DMS53 treated with DMSO at 0.1 percent for 48 hours (cell line): Measurements from ENCODE around the gene TEDC1.

Source experiments
- DNase-seq: peaks from one replicate; lab custom pipeline; 2025; ENCODE audit not compliant: unreplicated experiment; lab: John Stamatoyannopoulos, UW

Gene TEDC1

DNA sequence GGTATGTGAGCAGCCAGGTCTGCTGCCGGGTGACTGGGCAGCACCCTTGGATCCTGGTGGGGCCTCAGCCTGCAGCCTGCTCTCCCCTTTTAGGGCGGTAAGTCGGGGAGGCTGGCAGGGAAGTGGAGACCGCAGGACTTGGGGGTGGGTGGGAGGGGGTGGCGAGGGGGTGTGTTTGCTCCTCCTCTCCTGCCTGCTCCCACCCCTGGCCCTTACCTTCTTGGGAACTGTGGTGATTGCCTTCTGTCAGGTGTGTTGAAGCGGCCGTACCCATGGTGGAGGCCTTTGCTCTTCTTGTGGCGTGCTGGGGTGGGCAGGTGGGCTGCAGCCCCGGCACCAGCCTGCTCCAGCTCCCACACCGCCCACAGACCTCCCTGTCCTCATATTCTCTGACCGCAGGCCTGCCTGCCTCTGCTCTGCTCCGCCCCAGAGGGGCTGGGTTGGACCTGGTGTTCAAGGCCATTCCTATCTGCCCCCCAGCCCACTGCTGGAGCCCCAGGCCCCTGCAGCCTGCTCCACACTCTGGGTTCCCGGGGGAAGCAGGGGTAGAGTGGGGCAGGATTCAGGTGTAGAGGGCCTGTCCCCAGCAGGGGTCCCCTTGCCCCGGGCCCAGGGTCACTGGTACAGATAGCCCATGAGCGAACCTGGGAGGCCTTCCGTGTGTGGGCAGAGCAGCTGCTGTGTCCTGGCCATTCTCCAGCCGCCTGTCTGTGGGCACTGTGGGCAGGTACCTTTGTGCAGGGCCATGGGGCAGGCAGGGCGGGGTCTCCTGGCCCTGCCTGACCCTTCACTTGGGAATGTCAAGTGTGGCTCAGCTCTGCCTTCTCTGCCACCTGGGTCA lies 5.2 kb downstream of the TEDC1 start:
- no peak for DNase-seq

DNA sequence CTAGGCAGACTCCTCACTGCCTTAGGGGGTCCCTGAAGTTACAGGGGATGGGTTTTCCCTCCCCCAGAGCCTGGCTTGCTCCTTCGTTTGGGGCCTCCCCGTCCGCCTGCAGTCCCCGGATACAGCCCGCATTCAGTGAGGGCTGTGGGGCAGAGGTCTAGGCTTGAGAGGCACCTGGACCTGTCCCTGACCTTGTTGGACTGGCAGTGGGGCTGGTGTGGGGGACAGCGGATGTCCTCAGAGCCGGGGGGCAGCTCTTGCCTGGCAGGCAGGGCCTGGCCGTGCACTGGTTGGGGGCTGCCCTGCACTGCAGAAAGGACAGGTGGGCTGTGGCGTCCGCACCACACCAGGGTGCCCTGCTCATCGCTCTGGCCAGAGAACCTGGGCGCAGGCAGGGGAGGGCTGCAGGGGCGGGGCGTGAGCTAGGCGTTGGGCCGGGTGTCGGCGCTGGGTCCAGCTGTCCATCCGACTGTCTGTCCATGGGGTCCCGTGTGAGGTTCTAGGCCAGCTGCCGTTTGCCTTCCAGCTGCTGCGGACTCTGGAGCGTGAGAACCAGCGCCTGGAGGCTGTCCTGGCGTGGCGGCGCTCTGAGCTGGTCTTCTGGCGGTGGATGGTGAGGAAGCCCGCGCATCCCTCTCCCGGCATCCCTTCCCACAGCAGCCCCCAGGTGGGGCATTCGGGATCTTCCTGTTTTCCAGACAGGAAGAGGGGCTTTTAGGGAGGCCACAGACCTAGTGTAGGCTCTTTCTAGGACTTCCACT lies 6.0 kb downstream of the TEDC1 start:
- DNase-seq = no peak

DNA sequence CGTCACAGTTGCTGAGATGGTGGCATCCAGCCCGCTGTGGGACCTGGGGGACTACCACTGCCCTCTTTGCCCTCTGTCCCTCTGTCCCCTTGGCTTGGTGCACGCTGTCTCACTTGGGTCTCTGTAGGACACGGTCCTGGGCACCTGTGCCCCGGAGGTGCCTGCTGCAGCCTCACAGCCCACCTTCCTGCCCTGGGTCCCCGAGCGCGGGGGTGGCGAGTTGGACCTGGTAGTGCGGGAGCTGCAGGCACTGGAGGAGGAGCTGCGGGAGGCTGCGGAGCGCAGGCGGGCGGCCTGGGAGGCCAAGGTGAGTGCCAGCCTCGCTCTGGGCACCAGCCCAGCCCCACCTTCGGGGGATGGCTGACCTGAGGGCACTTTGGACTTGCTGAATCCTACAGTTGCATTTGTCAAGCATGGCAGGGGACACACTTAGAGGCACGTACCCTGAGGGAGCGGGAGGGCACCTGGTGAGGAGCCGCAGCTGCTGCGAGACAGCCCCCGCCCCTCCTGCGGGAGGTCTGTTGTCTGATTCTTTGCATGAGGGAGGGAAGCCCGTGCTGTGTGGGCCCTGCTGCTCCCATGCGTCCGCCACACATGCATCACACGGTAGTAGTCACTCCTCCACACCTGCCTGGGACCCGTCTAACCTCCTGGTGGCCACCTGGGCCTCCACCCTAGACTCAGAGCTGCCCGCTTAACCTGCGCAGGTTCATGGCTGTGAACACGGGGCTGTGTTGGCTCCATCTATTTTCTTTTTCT lies 6.8 kb downstream of the TEDC1 start:
- DNase-seq = no peak

DNA sequence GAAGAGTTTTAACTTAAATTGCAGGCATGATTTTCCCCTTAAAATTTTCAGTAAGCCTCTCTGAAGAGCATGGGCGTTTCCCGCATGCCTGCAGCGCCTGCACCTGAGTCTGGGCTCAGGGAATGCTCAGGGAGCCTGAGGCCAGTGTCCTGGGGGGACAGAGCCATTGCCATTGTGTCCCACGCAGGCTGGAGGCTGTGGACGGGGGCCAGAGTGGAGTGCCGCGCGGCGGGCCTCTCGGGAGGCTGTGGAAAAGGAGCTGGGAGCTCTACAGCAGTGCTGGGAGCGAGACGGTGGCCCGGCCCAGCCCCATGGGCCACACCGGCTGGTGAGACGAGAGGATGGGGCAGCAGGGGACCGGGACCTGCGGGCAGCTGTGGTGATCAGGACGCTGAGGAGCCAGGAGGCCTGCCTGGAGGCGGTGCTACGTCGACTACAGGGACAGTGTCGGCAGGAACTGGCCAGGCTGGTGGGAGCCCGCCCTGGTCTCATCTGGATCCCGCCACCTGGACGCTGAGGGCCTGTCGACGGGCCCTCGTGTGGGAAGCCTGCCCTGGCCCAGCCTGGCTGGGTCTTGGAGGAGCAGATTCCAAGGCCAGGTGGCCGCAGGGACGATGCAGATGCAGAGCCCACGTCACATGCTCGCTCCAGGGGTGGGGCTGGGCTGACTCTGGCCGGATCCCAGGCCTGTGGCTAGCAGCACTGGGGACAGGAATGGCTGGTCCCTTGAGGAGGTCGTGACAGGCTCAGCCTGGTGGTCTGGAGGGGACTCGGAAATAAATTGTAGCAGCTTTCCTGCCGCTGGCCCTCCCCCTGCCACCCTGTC lies 7.6 kb downstream of the TEDC1 start:
- DNase-seq = no peak

DNA sequence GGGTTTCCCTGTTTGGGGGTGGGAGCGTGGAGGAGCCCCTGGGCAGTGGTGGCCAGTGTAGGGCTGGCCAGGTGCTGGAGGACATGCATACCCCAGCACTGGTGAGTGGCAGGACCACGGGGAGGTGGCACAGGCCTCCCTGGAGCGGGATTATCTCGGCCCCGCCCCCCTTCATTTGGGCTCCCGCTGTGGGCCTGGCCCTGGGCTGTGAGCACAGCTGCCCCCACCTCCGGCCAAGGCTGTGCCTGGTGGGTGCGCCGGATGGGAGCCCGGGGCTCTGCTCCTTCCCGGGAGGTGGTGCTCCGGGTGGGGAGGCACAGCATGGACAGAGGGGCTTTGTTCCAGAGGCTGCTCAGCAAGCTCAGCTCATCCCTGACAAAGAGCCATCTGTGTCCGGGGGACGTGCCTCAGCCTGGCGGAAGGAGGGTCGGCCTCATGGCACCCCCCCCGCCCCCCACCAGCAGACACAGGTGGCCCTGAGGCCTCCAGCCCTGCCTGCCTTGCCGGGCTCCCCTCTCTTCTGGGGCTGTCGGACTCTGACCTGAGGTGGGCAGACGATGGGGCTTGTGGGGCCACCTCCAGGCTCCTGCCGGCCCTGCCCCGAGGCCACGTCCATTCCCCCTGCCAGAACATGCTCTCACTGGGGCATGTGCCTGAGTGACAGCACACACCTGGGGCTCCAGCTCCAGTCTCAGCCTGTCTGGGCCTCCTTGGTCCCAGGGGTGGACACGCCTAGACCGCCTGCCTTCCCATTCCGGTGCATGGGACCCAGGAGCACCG lies 8.4 kb downstream of the TEDC1 start:
- DNase-seq = no peak

DNA sequence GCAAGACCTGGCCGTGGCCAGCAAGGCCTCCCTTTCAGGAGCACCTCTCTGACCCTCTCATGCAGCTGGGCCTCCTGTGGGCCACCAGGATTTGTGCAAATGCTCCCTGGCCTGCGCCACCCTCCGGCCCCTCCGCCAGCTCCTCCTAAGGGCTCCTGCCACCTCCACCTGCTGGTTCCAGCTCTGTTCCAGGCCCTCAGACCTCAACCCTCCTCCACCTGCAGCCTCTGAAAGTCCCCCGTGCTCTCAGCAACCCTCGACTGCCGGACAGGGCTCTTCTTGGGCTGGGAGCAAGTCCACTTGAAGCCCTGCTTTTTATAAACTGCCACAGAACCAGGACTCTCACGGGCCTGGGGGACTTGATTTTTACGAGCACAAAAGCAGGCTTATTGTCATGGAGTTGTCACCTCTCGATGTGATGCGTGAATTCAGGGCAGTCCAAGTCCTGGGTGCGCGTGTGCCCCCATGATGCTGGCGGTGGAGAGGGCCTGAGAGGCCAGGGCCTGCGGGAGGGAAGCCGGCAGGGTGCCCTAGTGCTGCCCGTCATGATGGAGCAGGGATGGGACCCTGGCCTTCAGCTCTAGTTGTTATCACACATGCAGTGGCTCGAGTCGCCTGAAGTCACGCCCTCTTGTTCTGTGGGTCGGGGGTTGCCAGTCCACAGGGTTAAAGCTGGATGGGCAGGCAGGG lies 9.1 kb downstream of the TEDC1 start:
- no peak for DNase-seq

DNA sequence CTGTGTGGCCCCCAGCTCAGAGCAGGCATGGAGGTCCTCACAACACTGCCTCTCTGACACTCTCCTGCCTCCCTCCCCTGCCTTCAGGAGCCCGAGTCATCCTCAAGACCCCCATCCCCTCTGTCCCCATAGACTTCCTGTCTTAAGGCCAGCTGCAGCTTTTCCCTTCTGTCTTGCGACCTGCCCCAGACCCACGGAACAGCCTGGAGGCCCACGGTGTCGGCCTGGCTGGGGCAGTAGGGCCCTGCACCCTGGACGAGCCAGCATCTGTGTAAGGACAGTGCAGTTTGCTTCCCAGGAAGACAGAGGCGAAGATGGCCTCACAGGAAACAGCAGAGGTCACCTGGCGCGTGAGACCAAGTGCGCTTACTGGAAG lies 9.7 kb downstream of the TEDC1 start:
- DNase-seq = no peak

DNA sequence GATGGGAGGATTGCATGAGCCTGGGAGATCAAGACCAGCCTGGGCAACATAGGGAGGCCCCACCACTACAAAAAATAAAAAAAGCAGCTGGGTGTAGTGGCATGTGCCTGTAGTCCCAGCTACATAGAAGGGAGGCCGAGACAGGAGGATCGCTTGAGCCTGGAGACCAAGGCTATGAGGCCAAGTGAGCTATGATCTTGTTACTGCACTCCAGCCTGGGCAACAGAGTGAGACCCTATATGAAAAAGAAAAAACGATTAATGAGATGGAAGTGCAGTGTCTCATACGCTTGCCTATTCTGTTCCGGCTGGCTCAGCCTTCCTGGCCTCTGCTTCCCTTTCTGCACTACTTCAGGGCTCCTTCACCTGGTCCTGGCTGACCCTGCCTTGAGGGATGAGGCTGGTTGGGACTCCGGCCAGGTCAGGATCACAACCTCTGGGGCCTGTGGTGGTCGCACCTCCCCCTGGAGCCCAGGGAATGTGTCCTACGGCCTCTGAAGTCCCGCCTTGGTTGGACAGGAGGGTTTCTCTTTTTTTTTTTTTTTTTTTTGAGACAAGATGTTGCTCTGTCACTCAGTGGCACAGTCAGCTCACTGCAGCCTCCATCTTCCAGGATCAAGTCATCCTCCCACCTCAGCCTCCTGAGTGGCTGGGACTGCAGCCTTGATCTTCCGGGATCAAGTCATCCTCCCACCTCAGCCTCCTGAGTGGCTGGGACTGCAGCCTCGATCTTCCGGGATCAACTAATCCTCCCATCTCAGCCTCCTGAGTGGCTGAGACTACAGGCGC lies 10.7 kb downstream of the TEDC1 start:
- no peak for DNase-seq

DNA sequence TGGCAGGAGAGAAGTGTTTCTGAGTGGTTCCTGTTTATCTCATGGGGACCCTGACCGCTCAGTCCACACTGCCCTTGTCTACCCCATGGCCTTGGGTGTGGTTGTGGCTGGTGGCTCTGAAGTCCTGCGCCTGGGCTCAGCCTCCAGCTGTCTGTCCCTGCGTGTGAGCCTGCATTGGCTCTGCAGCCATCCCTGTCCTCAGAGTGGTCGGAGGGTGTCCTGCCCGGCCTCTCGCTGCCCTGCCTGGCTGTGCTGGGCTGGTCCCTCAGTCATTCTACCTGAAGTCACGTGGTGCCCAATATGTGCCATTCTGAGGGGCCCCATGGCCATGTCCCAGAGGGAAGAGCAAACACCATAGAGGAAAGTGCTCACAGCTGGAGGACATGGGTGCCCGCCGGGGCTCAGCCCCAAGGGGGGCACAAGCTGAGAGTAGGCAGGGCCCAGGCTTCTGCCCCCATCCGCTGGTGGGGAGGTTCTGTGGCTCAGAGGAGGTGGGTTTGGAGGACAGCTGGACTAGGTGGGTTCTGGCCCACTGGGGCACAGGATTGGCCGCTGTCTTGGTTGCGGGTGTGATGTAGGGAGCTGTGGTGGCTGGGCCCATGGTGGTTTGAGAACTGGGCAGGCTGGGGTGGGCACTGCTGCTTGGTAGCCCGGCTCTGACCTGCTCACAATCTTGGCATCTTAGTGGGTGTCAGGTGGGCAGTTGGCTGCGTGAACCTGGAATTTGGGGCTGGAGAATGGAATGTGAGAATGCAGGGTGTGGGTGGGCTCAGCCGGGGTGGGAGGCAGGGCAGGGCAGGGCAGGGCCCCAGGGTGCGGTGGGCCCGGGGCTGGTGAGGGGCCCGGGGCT lies 11.6 kb downstream of the TEDC1 start:
- no peak for DNase-seq

DNA sequence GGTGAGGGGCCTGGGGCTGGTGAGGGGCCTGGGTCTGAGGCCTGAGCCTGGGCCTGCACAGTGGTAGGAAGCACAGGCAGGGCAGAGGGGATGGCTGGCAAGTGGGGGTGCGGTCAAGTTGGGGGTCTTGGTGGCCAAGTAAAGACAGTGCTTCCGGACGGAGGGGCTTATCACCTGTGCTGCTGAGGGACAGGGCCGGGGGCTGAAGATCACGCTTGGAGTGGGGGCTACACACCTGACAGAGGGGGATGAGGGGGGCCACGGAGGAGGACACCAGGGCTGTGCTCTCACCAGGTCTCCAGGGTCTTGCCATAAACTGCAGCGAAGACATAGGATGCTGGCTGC lies 12.2 kb downstream of the TEDC1 start:
- no peak for DNase-seq

DNA sequence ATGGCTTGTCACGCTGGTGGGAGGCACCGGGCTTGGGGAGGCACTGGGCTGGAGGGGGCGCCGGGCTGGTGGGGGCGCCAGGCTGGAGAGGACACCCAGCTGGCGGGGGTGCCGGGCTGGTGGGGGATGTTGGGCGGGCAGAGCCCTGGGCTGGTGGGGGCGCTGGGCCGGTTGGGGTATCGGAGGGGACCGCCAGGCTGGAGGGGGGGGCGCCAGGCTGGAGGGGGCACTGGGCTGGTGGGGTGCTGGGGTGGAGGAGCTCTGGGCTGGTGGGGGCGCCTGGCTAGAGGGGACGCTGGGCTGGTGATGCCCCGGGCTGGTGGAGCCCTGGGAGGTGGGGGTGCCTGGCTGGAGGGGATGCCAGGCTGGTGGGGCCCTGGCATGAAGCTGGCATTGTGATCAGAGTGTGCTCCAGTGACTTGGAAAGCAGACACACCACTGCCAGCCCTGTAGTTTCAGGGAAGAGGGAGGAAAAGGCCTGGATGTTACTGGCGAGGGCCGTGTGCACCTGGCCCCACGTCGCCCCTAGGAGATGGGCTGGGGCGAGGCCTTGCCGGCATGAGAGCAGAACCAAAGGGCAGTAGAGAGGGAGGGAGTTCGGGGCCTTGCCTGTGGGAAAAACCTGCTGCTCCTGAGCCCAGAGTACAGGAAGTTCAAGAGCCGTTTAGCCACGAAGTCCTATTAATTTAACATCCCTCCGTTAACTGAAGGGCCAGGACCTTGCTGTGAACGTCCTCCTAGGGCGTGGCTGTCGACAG lies 13.1 kb downstream of the TEDC1 start:
- no peak for DNase-seq

DNA sequence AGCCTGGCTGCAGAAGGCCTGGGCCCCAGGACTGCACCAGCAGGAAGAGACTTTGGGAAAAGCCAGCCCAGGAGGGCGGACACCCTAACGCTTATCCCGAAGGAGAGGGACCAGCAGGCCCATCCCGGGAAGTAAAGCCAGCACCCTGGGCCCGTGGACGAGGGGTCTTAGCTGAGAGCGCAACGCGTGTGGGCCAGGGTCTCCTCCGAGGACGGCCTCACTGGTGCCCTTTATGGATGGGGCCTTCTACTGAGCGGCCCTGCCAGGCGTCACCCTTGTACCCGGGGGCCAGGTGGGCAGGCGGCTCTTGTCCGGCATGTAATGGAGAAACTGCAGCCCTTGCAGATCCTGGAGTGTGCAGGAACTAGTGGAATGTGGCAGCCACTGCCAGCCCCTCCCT lies 14.1 kb downstream of the TEDC1 start:
- no peak for DNase-seq

DNA sequence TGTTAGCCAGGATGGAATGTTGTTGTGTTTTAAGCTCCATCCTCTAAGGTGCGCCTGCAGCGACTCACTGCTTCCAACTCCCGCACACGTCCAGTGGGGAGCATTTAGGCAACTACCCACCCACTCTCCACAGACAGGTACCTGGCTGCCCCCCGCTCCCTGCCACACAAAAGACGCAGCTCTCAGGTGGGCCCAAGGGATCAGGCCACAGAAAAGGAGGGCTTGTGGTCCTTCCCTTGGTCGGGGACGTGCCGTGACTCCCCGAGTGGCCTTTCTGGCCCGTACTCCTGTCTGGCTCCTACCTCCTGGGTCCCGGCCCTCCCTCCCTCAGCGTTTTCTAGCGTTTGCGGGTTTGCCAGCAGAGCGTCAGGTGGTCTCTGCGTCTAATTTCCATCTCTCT lies 16.2 kb downstream of the TEDC1 start:
- DNase-seq = no peak

DNA sequence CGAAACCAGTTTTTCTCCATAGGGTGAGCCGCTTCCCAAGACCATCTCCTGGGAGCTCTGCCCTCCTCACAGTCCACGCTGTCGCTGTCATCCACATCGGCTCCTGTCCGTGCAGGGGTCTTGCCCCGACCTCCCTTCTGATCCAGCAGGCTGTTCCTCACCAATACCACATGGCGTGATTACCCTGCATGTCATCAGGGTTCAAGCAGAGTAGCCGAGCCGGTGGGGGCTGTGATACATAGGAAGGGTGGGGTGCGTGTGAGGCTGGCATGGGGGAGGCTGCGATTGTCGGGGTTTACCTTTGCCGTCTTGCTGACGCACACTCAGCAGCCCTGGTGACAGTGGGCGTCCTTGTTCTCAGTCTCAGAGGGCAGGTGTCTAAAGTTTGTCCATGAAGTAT lies 17.0 kb downstream of the TEDC1 start:
- no peak for DNase-seq

DNA sequence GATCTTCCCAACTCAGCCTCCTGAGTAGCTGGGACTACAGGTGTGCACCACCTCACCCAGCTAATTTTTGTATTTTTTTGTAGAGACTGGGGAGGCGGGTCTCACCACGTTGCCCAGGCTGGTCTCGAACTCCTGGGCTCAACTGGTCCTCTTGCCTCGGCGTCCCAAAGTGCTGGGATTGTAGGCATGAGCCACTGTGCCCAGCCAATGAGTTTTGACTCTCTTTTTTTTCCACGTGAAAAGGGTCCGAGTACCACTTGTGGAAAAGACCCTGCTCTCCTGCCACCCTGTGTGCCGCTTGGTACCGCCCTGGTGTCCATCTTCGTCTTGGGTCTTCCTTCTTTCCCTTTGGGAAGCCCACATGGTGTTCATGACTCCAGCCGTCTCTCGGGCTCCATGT lies 17.6 kb downstream of the TEDC1 start:
- no peak for DNase-seq

DNA sequence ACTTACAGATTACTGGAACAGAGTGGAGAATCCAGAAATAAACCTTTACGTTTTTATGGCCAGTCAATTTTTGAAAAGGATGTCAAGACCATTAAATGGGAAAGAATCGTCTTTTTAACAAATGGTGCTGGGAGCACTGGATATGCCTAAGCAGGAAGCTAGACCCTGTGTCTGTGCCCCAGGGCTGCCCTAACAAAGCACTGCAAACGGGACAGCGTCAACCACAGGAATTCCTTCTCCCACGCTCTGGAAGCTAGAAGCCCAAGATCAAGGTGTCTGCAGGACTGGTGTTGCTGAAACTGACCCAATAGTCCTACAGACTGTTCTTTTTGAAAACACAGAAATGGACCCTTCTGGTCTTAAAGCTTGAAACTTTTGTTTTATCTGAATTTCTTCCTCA lies 26.1 kb downstream of the TEDC1 start:
- DNase-seq = no peak

DNA sequence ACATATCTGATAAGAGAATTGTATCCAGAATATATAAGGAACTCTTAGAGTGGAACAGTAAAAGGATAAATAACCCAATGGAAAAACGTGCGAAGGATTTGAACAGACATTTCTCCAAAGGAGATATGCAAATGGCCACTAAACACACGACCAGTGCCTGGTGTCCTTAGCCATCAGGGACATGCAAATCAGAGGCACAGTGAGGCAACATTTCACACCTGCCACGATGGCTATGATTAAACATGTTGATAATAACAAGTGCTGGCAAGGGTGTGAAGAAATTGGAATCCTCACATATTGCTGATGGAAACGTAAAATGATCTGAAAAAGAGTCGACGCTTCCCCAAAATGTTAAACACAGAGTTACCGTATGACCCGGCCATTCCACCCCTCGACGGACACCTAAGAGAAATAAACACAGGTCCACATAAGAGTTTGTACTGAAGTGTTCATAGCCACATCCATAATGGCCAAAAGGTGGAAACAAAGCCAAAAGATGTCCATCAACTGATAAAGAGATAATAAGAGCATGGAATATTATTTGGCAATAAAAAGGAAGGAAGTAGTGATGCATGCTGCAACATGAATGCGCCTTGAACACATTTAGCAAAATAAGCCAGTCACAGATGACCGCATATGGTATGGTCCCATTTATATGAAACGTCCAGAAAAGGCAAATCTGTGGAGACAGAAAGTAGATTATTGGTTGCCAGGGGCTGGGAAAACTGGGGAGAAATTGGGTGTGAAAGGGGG lies 29.1 kb downstream of the TEDC1 start:
- DNase-seq = no peak
